ENCODE data around the gene CSTF2.
A peak's percentile ranks its signal among the peaks of the same experiment; 100 is the strongest.

The CSTF2 gene

DNA sequence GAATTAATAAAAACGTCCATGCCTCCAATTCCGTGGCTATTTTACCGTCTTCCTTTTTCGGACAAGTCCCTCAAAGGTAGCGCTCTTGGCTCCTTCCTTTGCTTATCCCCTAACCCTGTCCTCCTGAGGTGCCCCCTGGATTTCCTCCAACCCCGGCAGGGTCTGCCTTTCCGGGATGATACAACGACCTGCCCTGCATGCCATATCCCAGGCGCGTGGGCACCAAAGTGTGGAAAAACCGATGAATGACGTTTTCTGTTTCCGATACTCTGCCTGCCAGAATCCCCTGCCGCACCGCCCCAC lies 706 bp upstream of the CSTF2 start:
- Histone ChIP-seq H3K4me3 (peak overlapping the region; percentile 58 to 72 (median 68)), H3K27ac (peak overlapping the region; percentile 11 to 83 (median 75); a peak in 20 of 22 replicates), H3K4me2 (peak overlapping the region; percentile 61 to 78 (median 67)), H3K36me3 (peaks cover 13 to 29% (median 24%) of the 10 kb centered on the region in 11 experiments; a peak in 20 of 22 replicates), H3K9me3 (replicated peaks in 1 of 11) (no peaks in the 10 kb centered on the region), H3K4me1 (peaks cover 0 to 8% (median 0%) of the 10 kb centered on the region in 10 experiments; a peak in 2 of 20 replicates), H3K9ac (peak overlapping the region; percentile 57 to 83 (median 75)), H3K27me3 (no peaks in the 10 kb centered on the region), H4K20me1 (no peaks in the 10 kb centered on the region)
- no peak for TF ChIP-seq Cebpa-rat (IDR thresholded peaks at IDR 0.05)

DNA sequence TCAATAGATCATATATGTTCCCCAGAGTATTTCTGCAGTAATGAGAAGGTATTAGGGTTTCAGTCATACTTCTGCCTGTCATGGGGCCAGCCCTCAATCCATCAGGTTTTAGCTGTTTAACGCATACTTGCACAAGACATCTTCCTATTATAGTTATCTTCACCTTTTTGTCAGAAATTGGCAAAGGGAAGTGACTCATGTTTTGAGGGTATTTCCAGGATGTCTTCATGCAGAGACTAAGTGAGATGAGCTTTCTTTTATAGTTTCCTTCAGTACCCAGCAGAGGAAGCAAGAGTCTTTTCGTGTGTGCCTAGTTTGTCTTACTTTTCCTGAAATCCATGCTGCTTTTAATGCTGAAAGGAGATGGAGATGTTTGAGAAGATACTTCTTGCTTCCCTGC lies 9.5 kb downstream of the CSTF2 start:
- H3K4me1 ChIP-seq: peaks cover 0 to 22% (median 10%) of the 10 kb centered on the region in 10 experiments; a peak in 11 of 20 replicates
- peak overlapping the region in 9 of 11 experiments; percentile 10 to 52 (median 42); a peak in 14 of 22 replicates for H3K27ac ChIP-seq
- H3K9ac ChIP-seq: peak overlapping the region in 4 of 11 experiments; percentile 4 to 40 (median 8); a peak in 4 of 22 replicates
- no peaks in the 10 kb centered on the region for H4K20me1 ChIP-seq
- TF ChIP-seq Cebpa-rat (IDR thresholded peaks at IDR 0.05): no peak
- no peak overlapping the region for H3K4me3 ChIP-seq
- H3K27me3 ChIP-seq: no peaks in the 10 kb centered on the region
- peaks cover 53 to 98% (median 74%) of the 10 kb centered on the region in 11 experiments for H3K36me3 ChIP-seq
- no peaks in the 10 kb centered on the region for H3K9me3 ChIP-seq (replicated peaks in 1 of 11)
- H3K4me2 ChIP-seq: peak overlapping the region in 7 of 11 experiments; percentile 18 to 52 (median 42); a peak in 12 of 22 replicates

- Histone ChIP-seq H3K9me3 (replicated peaks in 1 of 11) (no peaks in the 10 kb centered on the region), H3K4me1 (peaks cover 0 to 22% (median 10%) of the 10 kb centered on the region in 10 experiments; a peak in 11 of 20 replicates), H3K4me3 (no peak overlapping the region), H3K27me3 (no peaks in the 10 kb centered on the region), H3K27ac (peak overlapping the region in 9 of 11 experiments; percentile 10 to 52 (median 42); a peak in 14 of 22 replicates), H3K4me2 (peak overlapping the region in 7 of 11 experiments; percentile 18 to 52 (median 42); a peak in 12 of 22 replicates), H3K9ac (peak overlapping the region in 4 of 11 experiments; percentile 4 to 40 (median 8); a peak in 4 of 22 replicates), H3K36me3 (peaks cover 53 to 98% (median 77%) of the 10 kb centered on the region in 11 experiments), H4K20me1 (no peaks in the 10 kb centered on the region)
- no peak for TF ChIP-seq Cebpa-rat (IDR thresholded peaks at IDR 0.05)
Observed at GRCh38 chrX:100830143-100830542, 10.0 kb downstream of the CSTF2 start.

DNA sequence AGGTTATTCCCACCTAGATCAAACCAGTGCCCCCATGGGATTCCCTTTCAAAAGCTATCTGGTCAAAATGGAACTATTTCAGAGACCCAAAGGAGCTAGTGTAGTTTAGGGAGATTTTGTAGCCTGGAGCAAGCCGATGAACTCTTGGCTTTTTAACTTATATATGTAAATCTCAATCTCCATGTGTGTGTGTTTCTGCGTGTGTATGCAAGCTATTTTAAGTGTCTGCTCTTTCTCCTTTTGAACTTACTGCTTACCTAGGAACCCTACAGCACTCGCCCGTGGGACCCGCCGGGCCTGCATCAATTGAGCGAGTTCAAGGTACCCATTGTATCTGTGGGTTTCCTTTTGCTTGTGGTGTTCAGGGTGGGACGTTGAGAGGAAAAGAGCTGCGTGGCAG lies 10.4 kb downstream of the CSTF2 start:
- H3K36me3 ChIP-seq: peaks cover 51 to 98% (median 76%) of the 10 kb centered on the region in 11 experiments
- no peaks in the 10 kb centered on the region for H3K9me3 ChIP-seq (replicated peaks in 1 of 11)
- peaks cover 0 to 22% (median 10%) of the 10 kb centered on the region in 10 experiments; a peak in 11 of 20 replicates for H3K4me1 ChIP-seq
- H3K9ac ChIP-seq: 0 out of 22 replicates have a peak overlapping the region, but pooled peaks of 2 of the 11 experiments have one; percentile 4 to 8
- no peak for TF ChIP-seq Cebpa-rat (IDR thresholded peaks at IDR 0.05)
- peak overlapping the region in 8 of 11 experiments; percentile 10 to 52 (median 36); a peak in 12 of 22 replicates for H3K27ac ChIP-seq
- H3K4me3 ChIP-seq: no peak overlapping the region
- H3K4me2 ChIP-seq: peak overlapping the region in 2 of 11 experiments; percentile 47 to 52; a peak in 4 of 22 replicates
- H3K27me3 ChIP-seq: no peaks in the 10 kb centered on the region
- no peaks in the 10 kb centered on the region for H4K20me1 ChIP-seq

DNA sequence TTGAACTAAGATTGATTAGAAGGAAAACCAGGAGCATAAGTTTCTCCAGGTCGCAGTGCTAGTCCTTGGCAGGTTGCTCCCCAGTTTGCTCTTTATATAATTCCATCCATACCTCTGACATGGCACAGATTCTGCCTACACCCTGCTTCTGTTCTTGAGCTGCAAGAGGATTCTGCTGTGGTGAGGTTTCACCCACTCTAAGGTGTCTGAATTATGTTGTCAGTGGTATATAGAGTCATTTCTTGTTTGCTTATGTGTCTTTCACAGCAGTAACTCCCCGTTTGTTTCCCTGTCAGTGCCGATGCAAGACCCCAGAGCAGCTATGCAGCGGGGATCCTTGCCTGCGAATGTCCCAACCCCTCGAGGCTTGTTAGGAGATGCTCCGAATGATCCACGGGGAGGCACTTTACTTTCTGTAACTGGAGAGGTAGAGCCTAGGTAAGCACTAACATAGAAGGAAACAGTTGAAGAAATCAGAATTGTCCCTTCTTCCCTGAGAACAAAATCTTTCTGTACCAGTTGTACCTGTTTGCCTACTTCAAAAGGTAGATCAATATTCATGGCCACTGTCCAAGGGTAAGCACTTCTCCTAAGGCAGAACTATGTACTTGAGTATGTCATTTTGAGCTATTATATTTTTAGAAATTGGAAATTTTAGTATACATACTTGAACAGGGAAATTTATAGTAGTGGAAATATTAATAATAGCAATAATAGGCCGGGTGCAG lies 11.2 kb downstream of the CSTF2 start:
- peaks cover 49 to 98% (median 74%) of the 10 kb centered on the region in 11 experiments for H3K36me3 ChIP-seq
- H3K9ac ChIP-seq: no peak overlapping the region
- peak overlapping the region in 1 of 11 experiments; percentile 47; a peak in 2 of 22 replicates for H3K27ac ChIP-seq

GRCh38 chrX:100850317-100850716 lies 30.1 kb downstream of the CSTF2 start:
- Histone ChIP-seq H3K4me2 (no peak overlapping the region), H3K27ac (no peak overlapping the region), H3K9me3 (replicated peaks in 1 of 11) (no peaks in the 10 kb centered on the region), H3K36me3 (no peaks in the 10 kb centered on the region), H3K4me1 (no peaks in the 10 kb centered on the region), H3K4me3 (no peak overlapping the region), H4K20me1 (no peaks in the 10 kb centered on the region), H3K27me3 (no peaks in the 10 kb centered on the region; a peak in 1 of 22 replicates), H3K9ac (no peak overlapping the region)
- TF ChIP-seq Cebpa-rat (IDR thresholded peaks at IDR 0.05): no peak

More for the DNA sequence above, 11.2 kb downstream of the CSTF2 start:
- TF ChIP-seq Cebpa-rat (IDR thresholded peaks at IDR 0.05): no peak
- Histone ChIP-seq H3K4me1 (peaks cover 0 to 22% (median 10%) of the 10 kb centered on the region in 10 experiments; a peak in 11 of 20 replicates), H3K4me3 (no peak overlapping the region), H3K9me3 (replicated peaks in 1 of 11) (no peaks in the 10 kb centered on the region), H3K4me2 (no peak overlapping the region), H3K27me3 (no peaks in the 10 kb centered on the region), H4K20me1 (peaks cover 0 to 1% (median 0%) of the 10 kb centered on the region in 11 experiments; a peak in 1 of 22 replicates)

DNA sequence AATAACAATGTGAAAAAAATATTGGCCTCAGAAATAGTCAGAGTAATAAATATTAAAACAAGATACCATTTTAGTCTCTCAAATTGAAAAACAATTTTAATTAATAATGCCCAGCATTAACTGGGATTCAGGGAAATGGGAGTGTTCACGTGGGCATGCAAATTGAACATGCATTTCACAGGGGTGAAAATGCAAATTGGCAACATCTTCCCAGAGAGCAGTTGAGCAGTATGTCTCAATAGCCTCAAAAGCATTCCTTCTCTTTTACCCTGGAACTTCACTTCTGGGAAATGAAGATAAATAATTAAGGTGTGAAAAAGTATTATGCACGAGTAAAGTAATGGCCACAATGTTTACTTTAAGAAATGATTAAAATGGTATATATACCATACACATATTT lies 32.6 kb downstream of the CSTF2 start:
- H4K20me1 ChIP-seq: no peaks in the 10 kb centered on the region
- peaks cover 0 to 14% (median 9%) of the 10 kb centered on the region in 11 experiments; a peak in 15 of 22 replicates for H3K9me3 ChIP-seq (replicated peaks in 1 of 11)
- H3K9ac ChIP-seq: no peak overlapping the region
- H3K27me3 ChIP-seq: no peaks in the 10 kb centered on the region; a peak in 1 of 22 replicates
- H3K4me3 ChIP-seq: no peak overlapping the region
- TF ChIP-seq Cebpa-rat (IDR thresholded peaks at IDR 0.05): no peak
- H3K4me2 ChIP-seq: no peak overlapping the region
- H3K36me3 ChIP-seq: no peaks in the 10 kb centered on the region
- H3K4me1 ChIP-seq: no peaks in the 10 kb centered on the region
- no peak overlapping the region for H3K27ac ChIP-seq

GRCh38 chrX:100863326-100863864 lies 43.2 kb downstream of the CSTF2 start:
- Histone ChIP-seq H3K27ac (no peak overlapping the region), H3K4me1 (peaks cover 0 to 5% (median 0%) of the 10 kb centered on the region in 10 experiments; a peak in 2 of 20 replicates), H3K9me3 (replicated peaks in 1 of 11) (no peaks in the 10 kb centered on the region), H3K4me3 (no peak overlapping the region), H4K20me1 (no peaks in the 10 kb centered on the region), H3K27me3 (no peaks in the 10 kb centered on the region), H3K4me2 (peak overlapping the region in 1 of 11 experiments; percentile 31; a peak in 2 of 22 replicates), H3K36me3 (no peaks in the 10 kb centered on the region), H3K9ac (no peak overlapping the region)
- peak in 5 of 11 experiments; percentile 19 to 57 (median 36); a peak in 5 of 22 replicates for TF ChIP-seq Cebpa-rat (IDR thresholded peaks at IDR 0.05)

All from BLaER1 treated with 17β-estradiol and CSF1 and Interleukin-3, amounts not matched to agents 10 nM and 100 nM (cell line).